Activated T-helper 2 cell treated with anti-CD3 and anti-CD28 coated beads, Interferon-gamma antibody, Interleukin-2, Interleukin-4, amounts not matched to agents 10 μg/mL and 5 μg/mL and 100 μg/mL, durations not matched to agents 14 hours and 24 hours and 36 hours (primary cell): ENCODE data around the gene MTAP. TPM values are rescaled to one million over a fixed set of nuclear protein-coding genes. Genes with fewer than 3 reads are reported as not detected.

Source experiments
- DNase-seq: peaks from one replicate; pipeline ENCODE4 v3.0.0; 2021; ENCODE audit warnings: low spot score
- H3K27ac Mint-ChIP-seq: one replicate; pipeline ENCODE4 v1.8.0; 2021; ENCODE audit warnings: mixed read lengths
- H3K27me3 Mint-ChIP-seq: one replicate; pipeline ENCODE4 v1.8.0; 2021; ENCODE audit warnings: low read depth, mixed read lengths
- H3K36me3 Mint-ChIP-seq: one replicate; pipeline ENCODE4 v1.8.0; 2021; ENCODE audit warnings: low read depth, mixed read lengths
- H3K4me1 Mint-ChIP-seq: one replicate; pipeline ENCODE4 v1.8.0; 2021; ENCODE audit warnings: low read depth, mixed read lengths
- H3K4me3 Mint-ChIP-seq: one replicate; pipeline ENCODE4 v1.8.0; 2021; ENCODE audit warnings: low read depth, mild to moderate bottlenecking, moderate library complexity, mixed read lengths
- H3K9me3 Mint-ChIP-seq: one replicate; pipeline ENCODE4 v1.8.0; 2021; ENCODE audit warnings: mixed read lengths
- intact Hi-C: fragments of 100-400 bp; cut with micrococcal nuclease; formaldehyde crosslinking; loops from one replicate; pipeline ENCODE4 v1.15.1; 2023
- total RNA-seq: library from RNA; stranded (reverse); gene quantifications from 2 replicates; pipeline ENCODE4 v1.2.3, GENCODE V29; 2022

The MTAP gene
- total RNA-seq, 1 donor from 2014 or later: 79.9 TPM

- no peaks in the 10 kb centered on the region for H3K4me1 Mint-ChIP-seq
- no peaks in the 10 kb centered on the region for H3K27me3 Mint-ChIP-seq
- H3K27ac Mint-ChIP-seq: no peak overlapping the region
- peaks cover 37% of the 10 kb centered on the region for H3K36me3 Mint-ChIP-seq
- no peak overlapping the region for H3K4me3 Mint-ChIP-seq
- H3K9me3 Mint-ChIP-seq: peaks cover 14% of the 10 kb centered on the region
- no peak for DNase-seq
- intact Hi-C loops: no loop called here
These were observed 69.0 kb downstream of the MTAP start for GRCh38 chr9:21871256-21871975.

GRCh38 chr9:21872696-21873095 lies 70.3 kb downstream of the MTAP start:
- Mint-ChIP-seq H3K4me3 (no peak overlapping the region), H3K4me1 (no peaks in the 10 kb centered on the region), H3K27ac (no peak overlapping the region), H3K9me3 (peaks cover 14% of the 10 kb centered on the region), H3K36me3 (peaks cover 37% of the 10 kb centered on the region), H3K27me3 (no peaks in the 10 kb centered on the region)
- no peak for DNase-seq
- intact Hi-C loops: no loop called here

GRCh38 chr9:21873540-21874221 lies 71.2 kb downstream of the MTAP start:
- intact Hi-C loops: no loop called here
- Mint-ChIP-seq H3K4me3 (no peak overlapping the region), H3K36me3 (peaks cover 44% of the 10 kb centered on the region), H3K27me3 (no peaks in the 10 kb centered on the region), H3K9me3 (peaks cover 15% of the 10 kb centered on the region), H3K4me1 (no peaks in the 10 kb centered on the region), H3K27ac (no peak overlapping the region)
- no peak for DNase-seq

GRCh38 chr9:21875893-21876292 lies 73.5 kb downstream of the MTAP start:
- intact Hi-C loops: no loop called here
- H3K27ac Mint-ChIP-seq: no peak overlapping the region
- H3K4me1 Mint-ChIP-seq: no peaks in the 10 kb centered on the region
- no peak overlapping the region for H3K4me3 Mint-ChIP-seq
- DNase-seq: no peak
- peaks cover 66% of the 10 kb centered on the region for H3K36me3 Mint-ChIP-seq
- H3K9me3 Mint-ChIP-seq: peaks cover 34% of the 10 kb centered on the region
- H3K27me3 Mint-ChIP-seq: no peaks in the 10 kb centered on the region

- Mint-ChIP-seq H3K27ac (no peak overlapping the region), H3K36me3 (peaks cover 49% of the 10 kb centered on the region), H3K4me3 (no peak overlapping the region), H3K9me3 (peaks cover 50% of the 10 kb centered on the region), H3K27me3 (no peaks in the 10 kb centered on the region), H3K4me1 (peaks cover 5% of the 10 kb centered on the region)
- no peak for DNase-seq
- intact Hi-C loops: no loop called here
These were observed 81.2 kb downstream of the MTAP start for GRCh38 chr9:21883642-21884041.

GRCh38 chr9:21889673-21890072 lies 87.2 kb downstream of the MTAP start:
- Mint-ChIP-seq H3K27ac (no peak overlapping the region), H3K27me3 (no peaks in the 10 kb centered on the region)

GRCh38 chr9:21890696-21891095 lies 88.3 kb downstream of the MTAP start:
- peaks cover 49% of the 10 kb centered on the region for H3K36me3 Mint-ChIP-seq
- H3K27ac Mint-ChIP-seq: no peak overlapping the region
- H3K4me1 Mint-ChIP-seq: no peaks in the 10 kb centered on the region
- no peak for DNase-seq
- no peaks in the 10 kb centered on the region for H3K27me3 Mint-ChIP-seq
- intact Hi-C loops: no loop called here
- H3K4me3 Mint-ChIP-seq: no peak overlapping the region
- H3K9me3 Mint-ChIP-seq: peaks cover 69% of the 10 kb centered on the region

More at GRCh38 chr9:21889673-21890072, 87.2 kb downstream of the MTAP start:
- H3K36me3 Mint-ChIP-seq: peaks cover 49% of the 10 kb centered on the region
- no peak overlapping the region for H3K4me3 Mint-ChIP-seq
- H3K9me3 Mint-ChIP-seq: peaks cover 65% of the 10 kb centered on the region
- no peaks in the 10 kb centered on the region for H3K4me1 Mint-ChIP-seq
- intact Hi-C loops: no loop called here
- no peak for DNase-seq

- Mint-ChIP-seq H3K4me3 (no peak overlapping the region), H3K27me3 (no peaks in the 10 kb centered on the region), H3K36me3 (peaks cover 15% of the 10 kb centered on the region), H3K9me3 (peaks cover 47% of the 10 kb centered on the region), H3K27ac (no peak overlapping the region), H3K4me1 (peaks cover 18% of the 10 kb centered on the region)
- intact Hi-C loops: no loop called here
- DNase-seq: no peak
These were observed 99.1 kb downstream of the MTAP start for GRCh38 chr9:21901546-21901945.

- no peak overlapping the region for H3K4me3 Mint-ChIP-seq
- no peak for DNase-seq
- peaks cover 18% of the 10 kb centered on the region for H3K4me1 Mint-ChIP-seq
- H3K27me3 Mint-ChIP-seq: no peaks in the 10 kb centered on the region
- intact Hi-C loops: no loop called here
- peaks cover 18% of the 10 kb centered on the region for H3K36me3 Mint-ChIP-seq
- peaks cover 45% of the 10 kb centered on the region for H3K9me3 Mint-ChIP-seq
- no peak overlapping the region for H3K27ac Mint-ChIP-seq
These were observed 99.7 kb downstream of the MTAP start for GRCh38 chr9:21902136-21902535.

GRCh38 chr9:21903380-21903965 lies 101.0 kb downstream of the MTAP start:
- Mint-ChIP-seq H3K9me3 (peaks cover 43% of the 10 kb centered on the region), H3K36me3 (peaks cover 20% of the 10 kb centered on the region), H3K27me3 (no peaks in the 10 kb centered on the region), H3K27ac (no peak overlapping the region), H3K4me1 (peaks cover 18% of the 10 kb centered on the region), H3K4me3 (no peak overlapping the region)
- intact Hi-C loops: no loop called here
- DNase-seq: no peak

- Mint-ChIP-seq H3K9me3 (peaks cover 46% of the 10 kb centered on the region), H3K27ac (no peak overlapping the region), H3K36me3 (peaks cover 25% of the 10 kb centered on the region), H3K4me1 (peaks cover 18% of the 10 kb centered on the region), H3K4me3 (no peak overlapping the region), H3K27me3 (no peaks in the 10 kb centered on the region)
- DNase-seq: no peak
- intact Hi-C loops: no loop called here
These were observed 101.9 kb downstream of the MTAP start for GRCh38 chr9:21904371-21904770.

- Mint-ChIP-seq H3K27ac (no peak overlapping the region), H3K36me3 (peaks cover 27% of the 10 kb centered on the region), H3K27me3 (no peaks in the 10 kb centered on the region), H3K4me1 (peaks cover 18% of the 10 kb centered on the region), H3K4me3 (no peak overlapping the region), H3K9me3 (peaks cover 44% of the 10 kb centered on the region)
- DNase-seq: no peak
- intact Hi-C loops: no loop called here
These were observed 102.3 kb downstream of the MTAP start for GRCh38 chr9:21904776-21905175.

- Mint-ChIP-seq H3K27ac (no peak overlapping the region), H3K36me3 (peaks cover 33% of the 10 kb centered on the region), H3K27me3 (no peaks in the 10 kb centered on the region), H3K4me3 (no peak overlapping the region), H3K4me1 (peaks cover 13% of the 10 kb centered on the region), H3K9me3 (peaks cover 37% of the 10 kb centered on the region)
- intact Hi-C loops: no loop called here
- DNase-seq: no peak
These were observed 103.8 kb downstream of the MTAP start for GRCh38 chr9:21906213-21906612.
